Progenitor cell of endocrine pancreas (in vitro differentiated cells): ENCODE data around the gene CAMKMT. TPM values are rescaled to one million over a fixed set of nuclear protein-coding genes. Genes with fewer than 3 reads are reported as not detected.

Source experiments
- DNase-seq: peaks from one replicate; pipeline ENCODE4 v3.0.0; 2021; ENCODE audit warnings: low spot score; ENCODE audit not compliant: unreplicated experiment
- H3K27ac Mint-ChIP-seq: 2 replicates; pipeline ENCODE4 v1.8.0; 2021; ENCODE audit warnings: mild to moderate bottlenecking, moderate library complexity, mixed read lengths
- H3K27me3 Mint-ChIP-seq: 2 replicates; pipeline ENCODE4 v1.8.0; 2021; ENCODE audit warnings: mixed read lengths
- H3K36me3 Mint-ChIP-seq: 2 replicates; pipeline ENCODE4 v1.8.0; 2022; ENCODE audit warnings: mixed read lengths; ENCODE audit not compliant: insufficient read depth
- H3K4me1 Mint-ChIP-seq: 2 replicates; pipeline ENCODE4 v1.8.0; 2021; ENCODE audit warnings: low read depth, mixed read lengths
- H3K4me3 Mint-ChIP-seq: 2 replicates; pipeline ENCODE4 v1.8.0; 2021; ENCODE audit warnings: low read depth, mild to moderate bottlenecking, moderate library complexity, mixed read lengths
- H3K9me3 Mint-ChIP-seq: 2 replicates; pipeline ENCODE4 v1.8.0; 2021; ENCODE audit warnings: low read depth, mixed read lengths
- total RNA-seq: library from RNA; stranded (reverse); gene quantifications from 2 replicates; pipeline ENCODE4 v1.2.1, GENCODE V29; 2021
- TF ChIP-seq, protein P1 (sequence below): fragments of 200-600 bp; sonication (generic); IDR thresholded peaks from one replicate; pipeline ENCODE4 v1.5.0; 2021; ENCODE audit warnings: antibody characterized with exemption, mild to moderate bottlenecking; ENCODE audit not compliant: unreplicated experiment

Gene CAMKMT
- total RNA-seq, 1 donor from 2014 or later, result 20.3 TPM

DNA sequence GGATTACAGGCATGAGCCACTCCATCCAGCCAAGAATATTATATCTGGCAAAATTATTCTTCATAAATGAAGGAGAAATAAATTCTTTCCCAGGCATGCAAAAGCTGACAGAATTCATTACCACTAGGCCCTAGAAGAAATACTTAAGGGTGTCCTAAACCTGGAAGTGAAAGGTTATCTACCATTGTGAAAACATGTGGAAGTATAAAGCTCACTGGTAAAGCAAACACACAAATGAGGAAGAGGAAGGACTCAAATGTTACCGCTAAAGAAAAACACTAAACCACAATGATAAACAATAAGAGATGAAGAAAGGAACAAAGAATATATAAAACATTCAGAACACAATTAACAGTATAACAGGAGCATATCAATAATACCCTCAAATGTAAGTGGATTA, 171.8 kb downstream of the CAMKMT start:
- Mint-ChIP-seq H3K4me1 (peaks cover 5% of the 10 kb centered on the region), H3K4me3 (no peak overlapping the region), H3K9me3 (peaks cover 10% of the 10 kb centered on the region), H3K27ac (no peak overlapping the region), H3K27me3 (no peaks in the 10 kb centered on the region), H3K36me3 (peaks cover 7% of the 10 kb centered on the region)
- no peak for DNase-seq
- TF ChIP-seq, protein P1, sequence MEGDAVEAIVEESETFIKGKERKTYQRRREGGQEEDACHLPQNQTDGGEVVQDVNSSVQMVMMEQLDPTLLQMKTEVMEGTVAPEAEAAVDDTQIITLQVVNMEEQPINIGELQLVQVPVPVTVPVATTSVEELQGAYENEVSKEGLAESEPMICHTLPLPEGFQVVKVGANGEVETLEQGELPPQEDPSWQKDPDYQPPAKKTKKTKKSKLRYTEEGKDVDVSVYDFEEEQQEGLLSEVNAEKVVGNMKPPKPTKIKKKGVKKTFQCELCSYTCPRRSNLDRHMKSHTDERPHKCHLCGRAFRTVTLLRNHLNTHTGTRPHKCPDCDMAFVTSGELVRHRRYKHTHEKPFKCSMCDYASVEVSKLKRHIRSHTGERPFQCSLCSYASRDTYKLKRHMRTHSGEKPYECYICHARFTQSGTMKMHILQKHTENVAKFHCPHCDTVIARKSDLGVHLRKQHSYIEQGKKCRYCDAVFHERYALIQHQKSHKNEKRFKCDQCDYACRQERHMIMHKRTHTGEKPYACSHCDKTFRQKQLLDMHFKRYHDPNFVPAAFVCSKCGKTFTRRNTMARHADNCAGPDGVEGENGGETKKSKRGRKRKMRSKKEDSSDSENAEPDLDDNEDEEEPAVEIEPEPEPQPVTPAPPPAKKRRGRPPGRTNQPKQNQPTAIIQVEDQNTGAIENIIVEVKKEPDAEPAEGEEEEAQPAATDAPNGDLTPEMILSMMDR, result no peak

DNA sequence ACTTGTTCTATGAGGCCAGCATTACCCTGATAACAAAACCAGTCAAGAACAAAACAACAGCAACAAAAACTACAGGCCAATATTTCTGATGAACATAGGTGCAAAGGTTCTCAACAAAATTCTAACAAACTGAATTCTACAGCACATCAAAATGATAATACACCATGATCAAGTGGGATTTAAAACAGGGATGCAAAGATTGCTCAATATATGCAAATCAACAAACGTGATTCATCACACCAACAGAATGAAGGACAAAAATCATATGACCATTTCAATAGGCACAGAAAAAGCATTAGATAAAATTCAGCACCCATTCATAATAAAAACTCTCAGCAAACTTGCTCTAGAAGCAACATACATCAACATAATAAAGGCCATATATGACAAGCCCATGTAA, 173.6 kb downstream of the CAMKMT start:
- Mint-ChIP-seq H3K27ac (no peak overlapping the region), H3K9me3 (peaks cover 10% of the 10 kb centered on the region), H3K4me1 (peaks cover 3% of the 10 kb centered on the region), H3K4me3 (no peak overlapping the region), H3K36me3 (peaks cover 7% of the 10 kb centered on the region), H3K27me3 (no peaks in the 10 kb centered on the region)
- DNase-seq, result no peak
- TF ChIP-seq, protein P1, result no peak

DNA sequence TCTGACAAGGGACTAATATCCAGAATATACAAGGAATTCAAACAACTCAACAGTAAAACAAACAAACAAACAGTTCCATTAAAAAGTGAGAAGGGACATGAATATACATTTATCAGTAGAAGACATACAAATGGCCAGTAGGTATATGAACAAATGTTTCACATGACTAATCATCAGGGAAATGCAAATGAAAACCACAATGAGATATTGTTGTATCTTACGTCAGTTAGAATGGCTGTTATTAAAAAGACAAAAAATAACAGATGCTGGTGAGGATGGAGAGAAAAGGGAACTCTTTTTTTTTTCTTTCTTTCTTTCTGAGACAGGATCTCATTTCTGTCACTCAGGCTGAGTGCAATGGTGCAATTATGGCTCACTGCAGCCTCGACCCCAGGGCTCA, 175.5 kb downstream of the CAMKMT start:
- peaks cover 10% of the 10 kb centered on the region for H3K9me3 Mint-ChIP-seq
- no peaks in the 10 kb centered on the region for H3K27me3 Mint-ChIP-seq
- H3K36me3 Mint-ChIP-seq, result peaks cover 7% of the 10 kb centered on the region
- H3K4me1 Mint-ChIP-seq, result no peaks in the 10 kb centered on the region
- no peak for DNase-seq
- no peak overlapping the region for H3K27ac Mint-ChIP-seq
- TF ChIP-seq, protein P1, result no peak
- H3K4me3 Mint-ChIP-seq, result no peak overlapping the region

DNA sequence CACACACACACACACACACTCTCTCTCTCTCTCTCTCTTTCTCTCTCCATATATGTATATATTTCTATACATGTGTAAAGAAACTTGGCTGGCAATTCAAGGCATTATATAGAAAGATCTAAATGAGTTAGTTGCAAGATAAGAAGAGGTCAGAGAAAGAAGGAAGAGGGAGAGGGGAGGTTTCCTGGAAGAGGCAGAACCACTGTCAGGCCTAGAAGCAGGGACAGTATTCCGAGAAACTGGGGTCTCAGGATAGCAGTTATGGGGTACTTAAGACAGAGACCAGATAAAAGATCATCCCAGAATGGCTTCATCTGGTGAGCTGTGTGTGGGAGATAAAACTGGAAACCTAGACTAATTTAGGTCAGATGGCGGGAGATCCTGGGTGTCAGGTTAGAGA, 180.8 kb downstream of the CAMKMT start:
- Mint-ChIP-seq H3K27me3 (no peaks in the 10 kb centered on the region), H3K27ac (no peak overlapping the region), H3K9me3 (no peaks in the 10 kb centered on the region), H3K36me3 (no peaks in the 10 kb centered on the region), H3K4me3 (no peak overlapping the region), H3K4me1 (peaks cover 9% of the 10 kb centered on the region)
- TF ChIP-seq, protein P1, result no peak
- no peak for DNase-seq

DNA sequence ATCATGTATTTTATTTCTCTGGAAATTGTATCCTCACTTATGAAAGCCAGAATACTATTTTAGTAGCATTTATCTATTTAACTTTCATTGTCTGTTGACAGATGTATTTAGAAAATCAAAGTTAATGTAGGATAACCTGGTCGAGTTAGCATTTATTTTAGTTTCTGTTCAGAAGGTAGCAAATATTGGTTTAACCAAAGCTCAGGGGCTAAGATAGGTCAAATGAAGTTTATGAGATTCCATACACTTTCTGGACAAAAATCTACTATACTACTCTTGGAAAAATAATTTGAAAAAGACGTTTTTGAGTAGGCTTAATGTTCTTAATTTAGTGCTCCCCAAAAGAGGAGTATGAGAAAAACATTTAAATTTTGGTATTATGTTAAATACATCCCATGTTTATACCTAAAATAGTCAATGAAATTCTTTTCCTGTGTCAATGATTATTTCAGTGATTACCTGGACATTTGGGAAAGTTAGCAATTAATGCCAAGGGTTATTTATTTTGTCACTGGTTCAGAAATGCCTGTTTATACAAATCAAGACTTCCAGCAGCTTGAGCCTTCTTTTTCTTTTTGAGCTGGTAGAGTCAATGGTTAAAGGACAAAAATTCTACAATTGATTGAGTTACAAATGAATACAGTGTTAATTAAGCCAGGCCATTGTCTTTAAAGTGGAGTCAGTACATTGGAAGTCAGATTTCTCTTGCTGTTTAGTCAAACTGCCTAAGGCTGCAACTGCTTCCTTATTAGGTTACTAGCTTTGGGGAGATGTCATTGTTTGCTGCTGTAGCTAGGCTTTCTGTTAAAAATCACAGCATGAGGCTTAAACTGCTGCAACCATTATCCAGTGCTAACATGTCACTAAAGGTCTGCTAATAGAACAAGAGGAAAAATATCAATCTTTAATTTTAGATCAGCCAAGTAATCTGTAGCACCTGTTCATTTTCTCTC, 182.3 kb downstream of the CAMKMT start:
- Mint-ChIP-seq H3K27ac (no peak overlapping the region), H3K9me3 (no peaks in the 10 kb centered on the region), H3K4me1 (peaks cover 15% of the 10 kb centered on the region), H3K4me3 (no peak overlapping the region), H3K36me3 (no peaks in the 10 kb centered on the region), H3K27me3 (no peaks in the 10 kb centered on the region)
- no peak for DNase-seq
- TF ChIP-seq, protein P1, result no peak
